Endodermal cell (in vitro differentiated cells): ENCODE results near the gene RBM12. TPM values are rescaled to one million over a fixed set of nuclear protein-coding genes. Genes with fewer than 3 reads are reported as not detected.

Experiments used
- DNase-seq: peaks from one replicate; pipeline ENCODE4 v3.0.0-alpha.2; 2017
- H3K27ac ChIP-seq: 2 replicates; pipeline ENCODE4 v1.5.1; 2013; ENCODE audit warnings: mild to moderate bottlenecking, low read depth, low read length, moderate library complexity
- H3K27me3 ChIP-seq: 2 replicates; pipeline ENCODE4 v1.6.1; 2013; ENCODE audit warnings: mild to moderate bottlenecking, low read length, moderate library complexity; ENCODE audit not compliant: insufficient read depth, control insufficient read depth, poor library complexity, severe bottlenecking
- H3K36me3 ChIP-seq: 2 replicates; pipeline ENCODE4 v1.7.0; 2013; ENCODE audit warnings: mild to moderate bottlenecking, low read length, moderate library complexity; ENCODE audit not compliant: control insufficient read depth, insufficient read depth
- H3K4me1 ChIP-seq: one replicate; pipeline ENCODE4 v1.7.0; 2013; ENCODE audit warnings: low read length; ENCODE audit not compliant: control insufficient read depth, insufficient read depth
- H3K4me3 ChIP-seq: 2 replicates; pipeline ENCODE4 v1.5.1; 2013; ENCODE audit warnings: mild to moderate bottlenecking, low read length, moderate library complexity
- H3K9ac ChIP-seq: 2 replicates; pipeline ENCODE4 v1.6.1; 2013; ENCODE audit warnings: mild to moderate bottlenecking, low read length, moderate library complexity; ENCODE audit not compliant: poor library complexity, severe bottlenecking; ENCODE audit errors: extremely low read depth
- H3K9me3 ChIP-seq: 2 replicates; pipeline ENCODE4 v1.6.1; 2013; ENCODE audit warnings: mild to moderate bottlenecking, low read length, moderate library complexity; ENCODE audit not compliant: control insufficient read depth
- H3K27ac Mint-ChIP-seq: 2 replicates; pipeline ENCODE4 v1.8.0; 2020; ENCODE audit warnings: mixed read lengths
- H3K27me3 Mint-ChIP-seq: 2 replicates; pipeline ENCODE4 v1.8.0; 2021; ENCODE audit warnings: mild to moderate bottlenecking, mixed read lengths; ENCODE audit not compliant: insufficient read depth
- H3K36me3 Mint-ChIP-seq: 2 replicates; pipeline ENCODE4 v1.8.0; 2020; ENCODE audit warnings: low read depth, mixed read lengths
- H3K4me1 Mint-ChIP-seq: 2 replicates; pipeline ENCODE4 v1.8.0; 2020; ENCODE audit warnings: mixed read lengths
- H3K4me3 Mint-ChIP-seq: 2 replicates; pipeline ENCODE4 v1.8.0; 2020; ENCODE audit warnings: mild to moderate bottlenecking, moderate library complexity, mixed read lengths
- H3K9me3 Mint-ChIP-seq: 2 replicates; pipeline ENCODE4 v1.8.0; 2020; ENCODE audit warnings: mild to moderate bottlenecking, mixed read lengths
- WGBS, 2 experiments: methylation state at CpG; one replicate each; pipeline versions ENCODE4 v1.1.5 to v1.1.7; 2013; ENCODE audit warnings: missing lambda C conversion rate in 2 of 2, mixed read lengths in 1 of 2; ENCODE audit not compliant: insufficient coverage in 1 of 2, insufficient read length in 1 of 2; 5-methylcytosine and 5-hydroxymethylcytosine counted together
- total RNA-seq, 2 donors: library from RNA; stranded (reverse); fragmentation: NEBNext Ultra II Directional in 1 of 2; extraction: Animal tissue kit (Norgen Biotek cat#: 25700) in 1 of 2; gene quantifications; 2 replicates in 1 of 2; 3 replicates in 1 of 2; pipeline ENCODE4 v1.2.1, GENCODE V29; 2021
- TF ChIP-seq, protein P1 (sequence below): fragments of 200-600 bp; sonication (generic); conservative IDR thresholded peaks from 2 replicates; pipeline ENCODE4 v1.5.0; 2021; ENCODE audit warnings: antibody characterized with exemption, mild to moderate bottlenecking

RBM12 gene
- total RNA-seq, 2 donors from 2014 or later = 106 to 158 TPM

GRCh38 chr20:35625584-35626385 is 38.9 kb downstream of the RBM12 start:
- H3K27me3 ChIP-seq = no peaks in the 10 kb centered on the region
- peaks cover 55% of the 10 kb centered on the region for H3K36me3 Mint-ChIP-seq

GRCh38 chr20:35621560-35621946 is 43.1 kb downstream of the RBM12 start:
- Mint-ChIP-seq H3K4me1 (peaks cover 8% of the 10 kb centered on the region), H3K4me3 (no peak overlapping the region), H3K27me3 (peaks cover 16% of the 10 kb centered on the region), H3K9me3 (no peaks in the 10 kb centered on the region), H3K36me3 (peaks cover 23% of the 10 kb centered on the region), H3K27ac (peak overlapping the region; percentile 8)
- H3K9me3 ChIP-seq = no peaks in the 10 kb centered on the region
- no peak overlapping the region for H3K9ac ChIP-seq
- DNase-seq = no peak
- 83 to 88% methylated on average over 1 to 2 of the region's 2 CpGs for WGBS, 2 experiments
- no peaks in the 10 kb centered on the region for H3K4me1 ChIP-seq
- H3K36me3 ChIP-seq = peaks cover 40% of the 10 kb centered on the region
- H3K4me3 ChIP-seq = no peak overlapping the region
- H3K27ac ChIP-seq = no peak overlapping the region
- peaks cover 10% of the 10 kb centered on the region for H3K27me3 ChIP-seq
- TF ChIP-seq, protein P1, sequence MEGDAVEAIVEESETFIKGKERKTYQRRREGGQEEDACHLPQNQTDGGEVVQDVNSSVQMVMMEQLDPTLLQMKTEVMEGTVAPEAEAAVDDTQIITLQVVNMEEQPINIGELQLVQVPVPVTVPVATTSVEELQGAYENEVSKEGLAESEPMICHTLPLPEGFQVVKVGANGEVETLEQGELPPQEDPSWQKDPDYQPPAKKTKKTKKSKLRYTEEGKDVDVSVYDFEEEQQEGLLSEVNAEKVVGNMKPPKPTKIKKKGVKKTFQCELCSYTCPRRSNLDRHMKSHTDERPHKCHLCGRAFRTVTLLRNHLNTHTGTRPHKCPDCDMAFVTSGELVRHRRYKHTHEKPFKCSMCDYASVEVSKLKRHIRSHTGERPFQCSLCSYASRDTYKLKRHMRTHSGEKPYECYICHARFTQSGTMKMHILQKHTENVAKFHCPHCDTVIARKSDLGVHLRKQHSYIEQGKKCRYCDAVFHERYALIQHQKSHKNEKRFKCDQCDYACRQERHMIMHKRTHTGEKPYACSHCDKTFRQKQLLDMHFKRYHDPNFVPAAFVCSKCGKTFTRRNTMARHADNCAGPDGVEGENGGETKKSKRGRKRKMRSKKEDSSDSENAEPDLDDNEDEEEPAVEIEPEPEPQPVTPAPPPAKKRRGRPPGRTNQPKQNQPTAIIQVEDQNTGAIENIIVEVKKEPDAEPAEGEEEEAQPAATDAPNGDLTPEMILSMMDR = peak; percentile 58

More at GRCh38 chr20:35625584-35626385, 38.9 kb downstream of the RBM12 start:
- Mint-ChIP-seq H3K4me3 (no peak overlapping the region), H3K27ac (no peak overlapping the region), H3K4me1 (no peaks in the 10 kb centered on the region), H3K27me3 (no peaks in the 10 kb centered on the region), H3K9me3 (no peaks in the 10 kb centered on the region)
- H3K36me3 ChIP-seq = peaks cover 76% of the 10 kb centered on the region
- TF ChIP-seq, protein P1 = no peak
- no peak overlapping the region for H3K27ac ChIP-seq
- H3K9me3 ChIP-seq = no peaks in the 10 kb centered on the region
- WGBS, 2 experiments = 92 to 97% methylated on average over 3 to 6 of the region's 6 CpGs
- no peaks in the 10 kb centered on the region for H3K4me1 ChIP-seq
- H3K4me3 ChIP-seq = no peak overlapping the region
- H3K9ac ChIP-seq = no peak overlapping the region
- DNase-seq = no peak

DNA sequence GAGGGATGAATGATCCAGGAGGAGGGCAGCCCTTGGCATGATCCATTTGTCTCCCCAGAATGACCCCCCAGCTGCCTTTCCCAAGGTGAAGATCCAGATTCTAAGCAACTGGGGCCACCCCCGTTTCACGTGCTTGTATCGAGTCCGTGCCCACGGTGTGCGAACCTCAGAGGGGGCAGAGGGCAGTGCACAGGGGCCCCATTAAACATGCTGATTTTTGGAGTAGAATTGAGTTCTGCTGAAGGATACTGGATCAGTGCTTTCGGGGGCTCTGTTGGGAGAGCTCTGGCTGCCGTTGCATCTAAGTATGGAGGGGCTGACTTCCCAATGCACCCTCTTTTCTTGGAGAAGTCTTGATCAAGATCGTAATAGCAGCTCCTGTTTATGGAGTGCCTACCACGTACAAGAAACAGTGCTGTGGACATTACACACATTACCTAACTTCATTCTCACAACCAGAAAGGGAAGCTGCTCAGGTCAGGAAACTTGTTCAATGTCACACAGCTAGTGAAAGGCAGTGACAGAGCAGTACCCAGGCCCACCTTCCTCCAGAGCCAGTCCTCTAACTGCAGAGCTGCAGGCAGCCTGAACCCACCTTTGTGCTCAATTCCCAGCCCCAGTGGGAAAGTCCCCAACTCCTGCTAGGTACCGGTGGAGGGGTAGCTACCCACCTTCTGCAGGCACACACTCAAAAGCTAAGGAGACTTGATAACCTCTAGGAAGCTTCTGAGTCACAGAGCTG is 43.7 kb downstream of the RBM12 start:
- Mint-ChIP-seq H3K4me1 (peaks cover 8% of the 10 kb centered on the region), H3K36me3 (peaks cover 17% of the 10 kb centered on the region), H3K27ac (no peak overlapping the region), H3K27me3 (peaks cover 16% of the 10 kb centered on the region), H3K9me3 (no peaks in the 10 kb centered on the region), H3K4me3 (no peak overlapping the region)
- TF ChIP-seq, protein P1 = no peak
- DNase-seq = no peak
- no peaks in the 10 kb centered on the region for H3K9me3 ChIP-seq
- no peaks in the 10 kb centered on the region for H3K4me1 ChIP-seq
- H3K27me3 ChIP-seq = peaks cover 10% of the 10 kb centered on the region
- WGBS, 2 experiments = 97% methylated on average over 11 of the region's 11 CpGs
- no peak overlapping the region for H3K9ac ChIP-seq
- H3K27ac ChIP-seq = no peak overlapping the region
- H3K36me3 ChIP-seq = peaks cover 34% of the 10 kb centered on the region
- no peak overlapping the region for H3K4me3 ChIP-seq
